Stimulated activated CD8-positive, alpha-beta memory T cell treated with anti-CD3 and anti-CD28 coated beads, Interleukin-4, amount 100 ng/mL, for 1 hour (primary cell): Measurements from ENCODE around the gene ADAMTS5.

ENCODE experiments used
- DNase-seq, 2 donors: peaks; one replicate each; pipeline ENCODE4 v3.0.0-alpha.2; 2020; ENCODE audit warnings: low read depth in 2 of 2, low spot score in 1 of 2

The ADAMTS5 gene

DNA sequence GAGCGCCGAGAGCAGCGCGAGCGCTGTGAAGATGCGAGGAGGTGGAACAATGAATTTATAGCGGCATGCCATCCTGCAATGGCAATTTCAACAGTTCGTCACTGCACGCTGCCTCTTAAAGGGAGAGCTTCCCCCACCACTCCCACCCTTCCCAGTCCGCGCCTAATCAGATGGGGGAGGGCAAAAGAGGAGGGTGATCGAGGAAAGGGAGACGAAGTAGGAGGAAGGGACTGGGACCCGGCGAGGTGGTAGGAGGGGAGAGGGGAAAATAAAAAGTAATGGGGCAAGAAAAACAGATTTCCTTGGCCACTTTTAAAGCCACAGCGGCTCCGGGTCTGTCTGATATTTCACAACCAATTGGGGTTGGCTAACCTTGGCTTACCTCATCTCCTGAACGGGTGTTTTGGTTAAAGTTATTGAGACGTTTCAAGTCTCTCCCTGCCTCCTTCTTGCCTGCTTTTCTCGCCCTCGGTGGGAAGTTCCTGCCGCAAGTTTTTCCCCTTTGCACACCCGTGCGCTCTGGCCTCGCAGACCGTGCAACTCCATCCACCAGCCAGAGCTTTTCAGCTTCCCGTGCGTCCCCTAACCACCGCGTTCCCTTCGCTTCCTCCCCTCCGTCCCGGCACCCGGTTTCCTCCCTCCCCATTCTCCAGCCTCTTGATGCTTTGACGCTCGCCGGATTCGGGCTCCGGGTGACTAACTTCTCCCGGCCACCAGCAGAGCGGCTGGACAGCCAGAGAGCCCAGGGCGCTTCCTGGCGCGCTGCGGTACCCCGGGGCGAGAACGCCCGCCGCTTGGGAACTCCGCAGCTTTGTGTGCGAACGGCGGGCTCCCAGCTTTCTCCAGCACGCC lies at the start of gene ADAMTS5:
Gene ADAMTS5, minus strand, starts transcription at position 27 of the 852 bp plus-strand sequence. CDS start 697 bp downstream, outside the sequence.
- no peak for DNase-seq

DNA sequence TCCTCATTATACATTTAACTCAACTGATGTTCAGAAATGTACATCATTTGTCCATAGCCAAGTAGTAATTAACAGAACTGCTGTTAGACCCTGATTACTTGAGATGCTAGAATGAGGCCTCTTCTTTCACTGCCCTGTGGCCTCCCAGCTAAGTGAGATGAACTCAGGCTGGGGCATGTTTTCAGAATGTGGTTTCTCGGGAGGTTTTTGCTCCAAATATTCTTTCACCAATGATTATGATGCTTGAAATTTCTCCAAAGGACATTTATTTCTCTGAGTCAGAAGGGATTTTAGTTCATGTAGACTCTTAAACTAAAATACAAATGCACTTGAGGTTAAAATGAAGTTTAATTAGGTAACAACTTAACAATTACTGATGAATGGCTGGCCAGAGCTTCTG lies 34.6 kb upstream of the ADAMTS5 start:
- no peak for DNase-seq

DNA sequence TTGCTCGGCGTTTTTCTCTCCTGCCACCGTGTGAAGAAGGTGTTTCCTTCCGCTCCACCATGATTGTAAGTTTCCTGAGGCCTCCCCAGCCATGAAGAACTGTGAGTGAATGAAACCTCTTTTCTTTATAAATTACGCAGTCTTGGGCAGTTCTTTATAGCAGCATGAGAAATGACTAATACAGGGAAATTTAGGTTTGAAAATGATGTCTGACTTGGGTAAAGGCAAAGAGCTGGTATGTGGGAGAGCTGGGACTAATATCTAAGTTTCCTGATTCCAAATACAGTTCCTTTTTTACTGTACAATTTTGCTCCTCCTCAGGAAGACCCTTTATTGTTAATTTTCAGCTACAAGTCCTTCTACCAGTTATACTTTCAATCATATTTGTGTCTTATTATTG lies 16.7 kb upstream of the ADAMTS5 start:
- DNase-seq: no peak

DNA sequence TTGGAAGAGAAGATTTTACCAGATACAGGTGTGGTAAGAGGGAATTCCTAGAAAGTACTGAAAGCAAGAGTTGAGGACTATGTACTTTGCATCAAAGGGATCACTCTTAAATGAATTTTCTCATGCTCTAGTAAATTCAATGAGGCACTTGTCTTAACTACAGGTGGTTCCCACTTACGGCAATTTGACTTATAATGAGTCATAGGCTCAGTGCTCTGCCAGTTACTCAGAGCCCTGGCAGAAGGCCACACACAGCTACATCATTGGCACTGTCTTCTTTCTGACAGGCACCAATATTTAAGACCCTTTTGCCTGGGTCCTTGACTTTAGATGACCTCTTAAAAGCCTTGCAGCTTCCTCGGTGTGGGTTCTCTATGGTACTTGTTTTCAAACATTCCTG lies 15.9 kb upstream of the ADAMTS5 start:
- DNase-seq: no peak

DNA sequence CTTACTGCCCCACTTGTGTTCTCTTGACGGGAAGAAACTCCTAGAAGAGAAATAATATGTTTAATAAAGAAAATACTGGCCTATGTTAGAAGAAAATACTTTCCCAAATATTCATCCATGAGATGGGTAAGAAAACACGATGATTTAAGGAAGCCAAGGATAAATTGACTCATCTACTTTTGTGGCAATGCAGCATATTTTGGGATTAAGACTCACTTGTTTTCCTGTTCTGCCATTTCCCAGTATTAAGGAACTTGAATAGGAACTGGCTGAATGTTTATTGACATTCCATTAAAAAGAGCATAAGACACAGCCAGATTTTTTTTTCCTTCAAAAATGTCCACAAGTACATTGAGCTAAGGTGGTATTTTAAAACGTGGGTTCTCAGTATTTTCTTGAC lies 10.9 kb upstream of the ADAMTS5 start:
- DNase-seq: no peak

DNA sequence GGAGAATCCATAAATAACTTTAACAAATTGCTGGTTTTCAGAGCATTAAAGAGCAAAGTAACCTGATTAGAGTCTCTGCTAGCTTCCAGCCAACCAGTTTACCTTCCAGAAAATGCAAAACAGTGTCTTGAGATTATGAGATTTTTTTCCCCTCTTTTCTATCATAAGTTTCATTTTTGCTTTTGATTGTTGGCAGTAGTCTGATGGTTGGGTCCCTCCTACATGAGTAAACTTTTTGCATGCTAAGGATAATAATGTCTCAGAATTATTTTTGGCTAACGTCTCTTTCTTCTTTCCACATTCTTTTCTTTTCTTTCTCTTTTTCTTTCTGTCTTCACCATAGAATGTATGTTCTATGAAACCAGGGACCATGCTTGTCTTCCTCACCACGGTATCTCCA lies 6.3 kb upstream of the ADAMTS5 start:
- no peak for DNase-seq

DNA sequence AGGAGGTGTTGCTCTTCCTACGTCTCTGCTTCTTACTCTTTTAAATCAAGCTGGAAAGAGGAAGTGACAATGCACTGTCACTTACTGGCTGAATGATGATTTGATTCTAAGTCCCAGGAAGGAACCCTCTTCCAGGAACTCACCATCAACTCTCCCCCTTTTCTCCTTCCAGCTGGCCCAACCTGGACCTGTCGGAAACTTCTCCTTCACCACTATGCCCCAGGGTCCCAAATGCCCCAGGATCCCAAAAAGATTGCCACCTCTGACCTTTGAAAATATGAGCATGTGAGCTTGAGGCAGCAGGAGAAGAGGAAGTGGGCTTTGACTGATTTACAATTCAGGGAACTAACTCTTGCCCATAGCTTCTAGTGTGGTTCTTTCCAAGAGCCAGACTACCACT lies 5.3 kb upstream of the ADAMTS5 start:
- no peak for DNase-seq

DNA sequence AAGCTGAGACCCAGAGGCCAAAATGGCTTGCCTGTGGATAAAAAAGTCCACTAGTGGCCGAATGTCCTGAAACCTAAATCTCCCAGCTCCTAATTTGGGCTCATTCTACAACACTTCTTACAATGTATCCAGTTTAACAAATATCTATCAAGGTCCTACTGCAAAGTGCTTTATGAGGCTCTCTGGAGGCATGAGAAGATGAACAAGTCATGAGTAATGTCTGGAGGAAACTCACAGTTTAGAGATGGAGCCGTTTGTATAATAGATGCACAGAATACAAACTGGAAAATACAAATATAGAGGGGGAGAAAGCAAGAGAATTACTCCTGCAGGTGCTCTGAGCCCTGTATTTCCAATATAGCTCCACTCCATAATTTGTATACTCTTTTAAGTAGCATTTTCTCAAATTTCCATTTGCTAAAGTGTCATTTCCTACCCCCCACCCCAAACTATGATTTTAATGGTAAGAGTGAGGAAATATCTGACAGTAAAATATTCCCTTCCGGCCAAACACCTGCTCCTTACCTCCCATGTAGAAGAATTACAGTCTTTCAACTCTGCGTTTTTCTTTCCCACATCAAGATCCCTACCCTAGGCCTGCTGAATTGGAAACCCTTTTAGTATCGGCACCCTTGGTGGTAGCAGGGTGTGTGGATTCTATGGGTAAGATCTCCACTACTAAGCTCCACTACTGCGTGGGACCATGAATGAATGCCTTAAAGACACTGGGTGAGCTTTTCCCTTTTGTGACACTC lies 3.3 kb upstream of the ADAMTS5 start:
- no peak for DNase-seq

DNA sequence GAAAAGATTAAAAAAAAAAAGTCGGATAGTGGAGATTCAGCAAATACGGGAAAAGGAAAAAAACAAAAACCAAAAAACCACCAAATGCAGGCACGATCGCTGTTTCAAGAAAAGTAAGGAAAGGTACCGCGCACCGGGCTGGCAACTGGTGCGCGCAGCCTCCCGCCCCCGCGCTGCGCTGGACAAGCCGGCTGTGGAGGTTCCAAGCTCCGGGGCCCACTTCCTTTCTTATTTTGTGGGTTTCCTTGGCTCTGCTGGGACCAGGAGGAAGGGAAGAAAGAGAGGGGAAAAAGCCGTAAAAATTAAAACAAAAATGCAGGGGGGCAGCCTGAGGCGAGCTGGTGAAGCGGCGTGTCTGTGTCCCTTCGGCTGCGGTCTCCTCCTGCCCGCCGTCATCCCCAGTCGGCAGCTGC lies 233 bp downstream of the ADAMTS5 start:
- DNase-seq: no peak

DNA sequence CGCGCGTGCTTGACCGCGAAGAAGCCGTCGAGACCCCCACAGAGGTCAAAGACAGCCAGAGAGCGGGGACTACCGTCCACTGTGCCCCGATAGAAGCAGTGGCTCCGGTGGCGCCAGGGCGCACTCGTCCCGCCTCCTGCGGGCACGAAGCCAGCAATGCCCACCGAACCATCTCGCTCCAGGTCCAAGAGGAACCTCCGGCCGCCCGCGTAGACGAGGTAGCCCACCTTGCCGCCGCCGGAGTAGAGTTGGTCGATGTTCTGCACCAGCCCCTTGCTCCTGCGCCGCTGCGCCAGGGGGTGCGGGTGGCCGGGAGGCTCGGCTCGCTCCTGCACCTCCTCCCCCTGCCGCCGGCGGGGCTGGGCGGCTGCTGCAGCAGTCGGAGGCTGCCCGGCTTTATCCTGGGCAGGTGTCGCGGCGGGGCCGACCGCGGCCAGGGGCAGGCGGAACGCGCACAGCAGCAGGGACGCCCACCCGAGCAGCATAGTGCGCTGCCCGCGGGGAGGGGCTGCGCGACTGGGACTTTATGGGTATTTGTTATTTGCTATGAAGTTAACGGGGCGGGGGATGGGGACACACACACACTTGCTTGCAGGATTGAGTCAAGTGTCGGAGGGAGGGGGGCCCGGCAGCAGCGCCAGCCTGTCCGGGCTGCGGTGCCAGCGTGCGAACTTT lies 844 bp downstream of the ADAMTS5 start:
- DNase-seq: no peak

DNA sequence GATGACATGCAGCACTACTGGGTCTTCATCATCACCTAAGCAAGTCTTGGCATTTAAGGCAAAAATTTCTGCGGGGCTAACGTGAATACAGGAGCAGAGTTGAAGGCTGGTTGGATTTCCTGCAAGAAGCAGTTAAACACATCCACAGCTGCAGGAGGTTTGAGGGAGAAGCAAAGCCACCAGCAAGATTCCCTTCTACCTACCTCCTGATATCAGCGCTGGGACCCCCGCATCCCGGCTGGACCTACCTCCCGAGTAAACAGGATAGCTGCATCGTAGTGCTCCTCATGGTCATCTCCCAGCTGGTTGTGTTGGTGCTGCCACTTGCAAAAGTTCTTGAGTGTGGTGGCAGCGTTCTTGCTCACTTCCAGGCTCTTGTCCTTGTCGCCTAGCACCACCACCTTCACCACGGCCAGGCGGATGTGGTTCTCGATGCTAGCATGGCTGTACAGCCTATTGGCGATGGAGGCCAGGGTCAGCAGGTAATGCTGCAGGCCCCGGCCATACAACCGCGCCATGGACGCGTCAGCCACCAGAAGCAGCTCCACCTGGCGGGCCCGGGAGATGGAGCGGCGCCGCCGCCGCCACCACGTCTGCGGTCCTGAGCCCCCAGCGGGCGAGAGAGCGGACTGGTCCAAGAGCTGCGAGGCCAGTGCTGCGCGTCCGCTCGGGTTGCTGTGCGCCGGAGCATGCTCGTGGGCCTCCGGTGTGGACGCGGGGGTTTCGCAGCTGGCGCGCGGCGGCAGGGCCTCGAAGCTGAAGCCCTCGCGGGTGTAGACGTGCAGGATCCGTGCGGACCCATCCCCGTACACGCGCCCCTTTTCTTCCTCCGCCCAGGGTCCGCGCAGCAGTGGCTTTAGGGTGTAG lies 1.6 kb downstream of the ADAMTS5 start:
- DNase-seq: no peak

DNA sequence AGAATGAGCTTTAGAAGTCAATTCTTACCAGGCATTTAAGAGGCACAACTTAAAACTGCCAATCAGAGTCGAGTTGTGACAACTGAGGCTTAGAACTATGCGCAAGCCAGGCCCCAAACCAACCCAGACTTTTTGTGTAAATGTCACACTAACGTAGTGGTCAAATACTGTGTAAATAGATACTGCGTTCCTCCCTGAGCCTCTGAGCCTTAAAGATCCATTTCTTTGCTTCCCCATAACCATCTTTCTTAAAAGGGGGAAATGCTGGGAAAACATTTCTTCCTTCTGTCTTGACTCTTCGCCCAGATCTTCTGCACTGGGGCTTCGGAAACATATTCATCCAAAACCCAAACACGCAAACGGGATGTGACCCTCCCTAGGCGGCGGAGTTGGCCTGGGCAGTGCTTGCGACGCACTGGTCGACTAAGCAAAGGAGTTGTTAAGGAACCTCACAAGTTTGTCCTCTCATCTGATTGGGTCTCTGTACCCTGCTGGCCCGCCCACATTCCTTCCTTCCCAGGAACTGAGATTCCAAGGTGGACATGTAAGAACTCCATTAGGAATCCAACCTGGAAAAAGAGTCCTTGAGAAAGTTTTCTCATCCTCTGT lies 2.6 kb downstream of the ADAMTS5 start:
- no peak for DNase-seq

DNA sequence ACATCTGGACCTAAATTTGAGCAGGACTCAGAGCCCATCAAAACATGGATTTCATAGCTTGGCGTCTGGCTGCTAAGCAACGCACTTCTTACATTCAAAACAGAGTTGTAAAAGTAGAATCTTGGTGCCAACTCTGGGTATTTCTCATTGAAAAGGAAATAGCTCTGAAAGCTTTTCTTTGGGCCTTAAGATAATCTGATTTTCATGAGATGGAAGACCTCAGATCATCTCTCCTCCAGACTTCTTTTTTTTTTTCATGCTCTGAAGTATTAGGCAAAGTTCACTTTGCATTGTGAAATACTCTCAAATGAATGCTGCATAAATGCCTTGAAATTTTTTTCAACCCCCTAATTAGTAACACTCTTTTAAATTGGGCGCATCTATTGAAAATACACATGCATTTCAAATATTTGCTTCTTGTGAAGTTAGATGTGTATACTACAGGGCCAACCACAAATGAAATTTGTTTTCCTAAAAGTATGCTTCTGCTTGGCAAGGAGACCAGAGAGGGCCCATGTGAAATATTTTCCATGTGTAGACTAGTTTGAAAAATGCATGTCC lies 4.2 kb downstream of the ADAMTS5 start:
- no peak for DNase-seq

DNA sequence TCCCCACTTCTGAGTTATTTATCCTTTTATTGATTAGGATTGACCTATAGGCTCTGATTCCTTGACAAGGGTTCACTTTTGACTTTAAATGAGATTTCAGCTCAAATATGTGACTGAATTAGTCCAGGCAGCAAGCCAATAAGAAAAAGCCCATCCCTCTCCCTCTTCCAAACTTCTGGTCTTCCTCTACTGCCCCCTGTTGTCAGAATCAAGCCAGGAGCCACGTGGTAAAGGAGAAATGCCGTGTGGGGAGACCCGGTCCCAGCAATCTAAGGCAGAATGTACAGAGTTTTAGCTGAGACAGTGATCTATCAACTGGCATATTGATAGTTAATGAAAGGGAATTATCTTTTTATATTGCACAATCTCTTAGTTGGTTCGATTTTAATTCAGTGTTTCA lies 5.2 kb downstream of the ADAMTS5 start:
- DNase-seq: no peak

DNA sequence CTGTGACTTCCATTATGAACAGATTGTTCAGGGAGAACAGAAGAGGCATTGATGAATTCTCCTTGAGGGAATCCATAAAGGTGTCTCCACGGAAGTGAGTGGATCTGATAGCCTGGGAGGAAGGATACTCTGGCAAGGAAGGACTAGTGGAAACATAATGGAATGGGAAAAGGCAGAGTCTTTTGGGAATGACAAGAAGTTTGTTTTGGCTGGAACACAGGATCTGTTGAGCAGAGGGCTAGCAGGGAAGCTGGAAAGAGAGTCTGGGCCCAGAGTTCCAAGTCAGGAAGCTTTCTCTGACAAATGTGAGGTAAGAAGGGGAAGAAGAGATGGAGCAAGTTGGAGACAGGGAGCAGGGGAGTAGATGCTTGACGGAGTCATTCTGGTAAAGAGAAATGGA lies 8.1 kb downstream of the ADAMTS5 start:
- DNase-seq: no peak

DNA sequence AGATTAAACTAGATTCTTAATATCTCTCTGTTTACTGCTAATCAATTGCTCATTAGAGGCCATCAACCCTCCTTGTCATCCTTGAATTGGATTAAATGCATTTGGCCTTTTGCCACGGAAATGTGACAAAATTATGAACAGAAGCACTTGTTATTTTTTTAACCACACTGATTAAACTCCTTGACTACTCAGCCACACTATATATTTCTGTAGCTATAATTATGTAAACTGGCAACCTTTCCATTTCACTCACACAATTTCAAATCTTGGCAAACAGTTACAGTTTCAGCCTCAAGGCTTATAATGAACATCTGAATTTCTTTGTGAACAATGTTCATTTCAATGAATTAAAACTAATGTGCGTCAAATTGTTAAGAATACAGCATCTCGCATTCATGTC lies 10.1 kb downstream of the ADAMTS5 start:
- no peak for DNase-seq

DNA sequence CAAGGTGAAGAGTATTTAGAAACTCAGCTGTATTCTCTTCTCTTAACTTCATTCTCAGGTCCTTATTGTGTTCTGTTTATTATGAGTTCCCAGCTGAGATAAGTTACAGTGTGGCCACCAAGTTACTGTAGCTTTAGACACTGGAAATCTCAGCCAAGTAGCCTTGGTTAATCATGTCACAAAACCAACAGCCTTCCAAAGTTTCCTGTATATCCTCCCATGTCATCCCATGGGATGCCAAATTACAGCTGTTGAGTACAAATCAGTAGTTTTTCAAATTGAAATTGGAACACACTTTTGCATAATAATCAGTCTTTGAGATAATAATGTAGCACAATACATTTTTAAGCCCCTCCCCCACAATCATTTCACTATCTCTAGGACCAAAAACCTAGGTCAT lies 10.7 kb downstream of the ADAMTS5 start:
- DNase-seq: no peak

DNA sequence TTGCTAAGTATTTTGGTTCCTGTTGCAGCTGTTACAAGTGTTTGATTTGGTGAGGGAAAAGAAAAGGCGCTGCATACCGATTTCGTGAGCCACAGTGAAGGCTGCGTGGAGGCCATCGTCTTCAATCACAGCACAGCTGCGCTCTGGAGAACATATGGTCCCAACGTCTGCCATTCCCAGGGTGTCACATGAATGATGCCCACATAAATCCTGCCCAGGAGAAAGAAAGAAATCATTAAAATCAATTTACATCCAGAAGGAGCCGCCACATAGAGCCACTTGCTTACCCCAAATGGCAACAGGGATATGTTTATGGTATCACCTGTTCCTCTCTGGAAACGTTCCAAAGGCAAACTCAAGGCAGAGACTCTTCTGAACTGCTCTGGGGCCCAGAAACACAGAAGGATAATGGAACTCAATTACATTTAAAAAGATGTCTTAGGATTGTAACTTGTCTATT lies 12.2 kb downstream of the ADAMTS5 start:
- no peak for DNase-seq

DNA sequence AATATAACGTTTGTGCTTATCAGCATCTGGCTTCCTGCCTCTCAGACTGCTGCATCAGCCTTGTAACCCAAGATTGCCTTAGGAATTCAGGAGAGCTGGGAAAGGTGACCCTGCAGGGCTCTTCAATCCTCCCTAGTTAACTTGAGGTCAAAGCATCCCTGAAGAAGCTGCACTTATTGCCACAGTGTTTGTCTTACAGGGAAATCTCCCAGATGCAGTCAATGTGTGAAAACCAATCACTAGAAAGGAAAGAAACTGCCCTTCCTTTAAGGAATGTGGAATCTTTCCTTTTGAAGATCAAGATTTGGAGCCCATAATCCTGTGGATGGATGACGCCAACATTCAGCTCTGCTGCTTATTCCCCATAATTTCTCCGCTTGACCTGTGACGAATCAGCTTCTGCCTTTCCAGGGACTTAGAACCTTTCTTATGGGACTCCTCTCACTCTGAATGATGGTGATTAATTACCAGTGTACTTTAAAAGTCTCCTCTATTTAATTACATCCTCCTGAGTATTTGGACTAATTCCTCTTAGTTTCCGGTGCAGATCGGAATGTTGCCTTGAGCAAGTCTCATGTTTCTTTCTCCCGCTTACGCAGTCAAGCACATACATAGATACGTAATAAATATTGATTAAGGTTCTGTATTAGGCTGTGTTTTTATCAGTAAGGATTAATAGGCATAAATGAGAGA lies 14.4 kb downstream of the ADAMTS5 start:
- DNase-seq: no peak

DNA sequence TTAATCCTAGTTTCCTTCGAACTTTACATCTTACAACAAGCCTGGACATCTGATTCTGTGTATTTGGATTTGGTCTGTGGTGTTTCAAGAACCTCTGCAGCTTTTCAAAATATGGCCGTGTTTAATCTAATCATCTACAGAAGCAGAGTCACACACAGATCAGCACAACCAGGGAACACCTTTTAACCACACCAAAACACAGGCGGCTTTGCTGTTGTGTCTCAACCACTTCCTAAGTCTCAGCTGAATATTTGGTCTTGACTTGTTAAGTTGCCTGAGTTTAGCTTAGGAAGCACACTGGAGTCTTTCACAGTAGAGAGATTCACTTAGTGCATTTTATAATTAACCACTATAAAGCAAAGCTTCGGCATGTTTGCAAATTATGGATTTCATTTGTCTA lies 17.1 kb downstream of the ADAMTS5 start:
- no peak for DNase-seq
